Retinal pigment epithelial cell (primary cell): Measurements from ENCODE around the gene RPS23.

Source experiments
- DNase-seq: peaks from one replicate; pipeline ENCODE4 v3.0.0-alpha.2; 2010; ENCODE audit warnings: low read depth
- H3K4me3 ChIP-seq: 2 replicates; pipeline ENCODE4 v1.5.1; 2011; ENCODE audit warnings: mild to moderate bottlenecking, low read length, control low read depth, moderate library complexity
- CTCF ChIP-seq: conservative IDR thresholded peaks from 2 replicates; pipeline ENCODE4 v1.5.1; 2011; ENCODE audit warnings: low read depth, low read length, control low read depth, inconsistent platforms

RPS23 gene

DNA sequence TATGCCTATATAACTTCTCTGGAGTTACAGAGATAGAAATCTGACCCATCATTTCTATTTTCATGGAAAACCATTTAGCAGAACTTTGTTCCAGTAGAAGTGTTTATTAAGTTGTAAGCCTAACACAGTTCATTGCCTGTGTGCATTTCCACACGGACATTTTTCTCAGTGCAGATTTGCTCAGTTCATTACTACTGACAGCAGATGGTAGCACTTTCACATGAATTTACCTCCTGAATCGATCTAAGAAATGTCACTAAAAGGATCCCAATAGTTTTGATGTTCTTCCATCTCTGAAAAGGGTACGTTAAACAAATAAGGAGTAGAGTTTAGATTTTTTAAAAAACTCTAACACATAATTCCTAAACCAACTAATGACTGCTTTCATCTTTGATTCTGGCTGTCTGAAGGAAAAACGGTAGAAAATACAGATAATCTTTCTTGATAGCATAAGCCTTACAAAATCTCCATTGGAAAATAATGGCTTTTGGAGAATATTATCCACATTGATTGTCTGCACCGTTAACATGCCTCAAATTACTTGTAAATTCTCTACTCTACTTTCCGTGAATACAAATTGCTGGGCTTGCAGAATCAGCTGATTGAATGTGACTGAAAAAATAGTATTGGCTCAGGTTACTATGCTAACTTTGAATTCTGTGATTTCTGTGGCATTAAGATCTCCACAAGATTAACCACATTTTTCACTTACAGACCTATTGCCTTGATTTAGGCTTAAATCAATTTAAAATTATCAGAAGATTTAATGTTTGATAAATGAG lies 33.1 kb downstream of the RPS23 start:
- no peak for TF ChIP-seq CTCF
- H3K4me3 ChIP-seq: no peak overlapping the region
- DNase-seq: no peak

DNA sequence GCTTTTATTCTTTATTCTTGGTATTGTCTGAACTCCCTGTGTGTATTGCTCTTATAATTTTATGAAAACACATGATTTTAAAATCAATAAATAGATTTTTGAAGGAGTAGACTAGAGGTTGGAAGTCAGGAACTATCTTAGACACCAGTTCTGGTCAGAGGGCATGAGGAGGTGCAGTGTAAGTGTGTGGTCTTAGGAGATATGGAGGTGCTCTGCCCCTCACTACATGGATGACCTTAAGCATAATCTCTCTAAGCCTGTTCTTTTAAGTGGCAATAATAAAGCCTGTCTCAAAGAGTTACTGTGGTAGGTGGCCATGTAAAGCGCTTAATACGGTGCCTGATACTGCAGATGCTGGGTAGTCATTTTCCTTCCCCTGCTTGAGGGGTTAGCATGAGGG lies 34.0 kb downstream of the RPS23 start:
- no peak overlapping the region for H3K4me3 ChIP-seq
- TF ChIP-seq CTCF: no peak
- no peak for DNase-seq

DNA sequence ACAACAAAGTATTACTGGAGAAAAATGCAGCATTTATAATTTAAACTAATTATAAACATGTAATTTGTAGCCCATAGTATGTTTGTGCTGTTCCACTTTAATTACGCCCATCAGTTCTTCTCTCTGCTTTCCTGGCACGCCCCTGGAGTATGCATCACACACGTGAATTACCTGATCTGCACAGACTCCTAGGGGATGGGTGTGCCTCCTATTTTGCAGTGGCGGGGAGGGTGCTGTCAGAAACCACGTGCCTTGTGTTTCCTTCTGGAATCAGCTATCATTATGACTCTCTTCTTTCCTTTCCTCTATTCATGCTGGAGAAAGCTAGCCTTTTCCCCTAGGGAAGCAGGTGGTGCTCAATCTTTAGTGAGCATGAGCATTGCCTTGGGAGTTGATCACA lies 43.3 kb downstream of the RPS23 start:
- no peak overlapping the region for H3K4me3 ChIP-seq
- DNase-seq: no peak
- no peak for TF ChIP-seq CTCF

GRCh38 chr5:82225525-82226172 lies 52.5 kb downstream of the RPS23 start:
- peak; percentile 9 for DNase-seq
- H3K4me3 ChIP-seq: no peak overlapping the region
- TF ChIP-seq CTCF: peak; percentile 85
